PC-9 (cell line): ENCODE results near the gene TUBE1.

Experiments
- CTCF ChIP-seq: fragments of 200-600 bp; sonication (generic); conservative IDR thresholded peaks from 2 replicates; pipeline ENCODE4 v1.6.1; 2017; ENCODE audit warnings: mixed run types, antibody characterized with exemption, mild to moderate bottlenecking, moderate library complexity
- EZH2 ChIP-seq: fragments of 200-600 bp; sonication (generic); IDR thresholded peaks from 2 replicates; pipeline ENCODE4 v1.8.0; 2017; ENCODE audit warnings: antibody characterized with exemption, low read depth

- no peak for TF ChIP-seq CTCF
- TF ChIP-seq EZH2: no peak
Measured at GRCh38 chr6:112038756-112039430, 48.4 kb downstream of the TUBE1 start.
